ENCODE data around the gene FBN1. TPM values are rescaled to one million over a fixed set of nuclear protein-coding genes. Genes with fewer than 3 reads are reported as not detected.

FBN1 gene
- total and polyA plus RNA-seq, 7 donors, result 7.7 to 40.6 (median 16.4) TPM

DNA sequence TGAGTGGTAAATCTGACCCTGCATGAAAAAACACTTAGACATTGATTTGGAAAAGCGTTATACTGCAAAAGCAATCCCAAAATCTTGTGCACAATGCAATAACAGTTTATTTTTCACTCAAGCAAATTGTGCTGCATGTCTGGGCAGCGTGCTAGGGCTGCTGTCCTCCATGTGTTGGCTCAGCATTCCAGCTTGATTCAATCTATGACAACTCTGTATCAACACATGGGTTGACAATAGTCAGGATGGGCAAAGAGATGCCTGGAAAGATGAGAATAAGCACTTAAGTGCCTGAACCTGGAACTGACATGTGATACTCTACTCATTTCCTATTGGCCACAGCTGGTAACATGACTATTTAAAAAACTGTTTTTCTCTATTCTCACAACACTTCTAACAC lies 262.5 kb downstream of the FBN1 start:
- ATAC-seq (no peak), DNase-seq (no peak)
- WGBS, 3 donors, result 90 to 92% (median 92%) methylated on average over 2 of the region's 2 CpGs
- intact Hi-C loops (cut with DNase I), result no loop called here
- no peak for TF ChIP-seq CTCF (IDR thresholded peaks at IDR 0.05)
- no peak overlapping the region for H3K4me3 ChIP-seq
- H3K36me3 ChIP-seq (ENCODE audit: insufficient read depth in 1 of 2, low read depth in 1 of 2), result no peaks in the 10 kb centered on the region
- no peaks in the 10 kb centered on the region for H3K9me3 ChIP-seq
- no peaks in the 10 kb centered on the region for H3K27me3 ChIP-seq (ENCODE audit: insufficient read depth in 3 of 3, low read length in 2 of 3)
- H3K4me1 ChIP-seq, result no peaks in the 10 kb centered on the region
- no peak overlapping the region for H3K27ac ChIP-seq

DNA sequence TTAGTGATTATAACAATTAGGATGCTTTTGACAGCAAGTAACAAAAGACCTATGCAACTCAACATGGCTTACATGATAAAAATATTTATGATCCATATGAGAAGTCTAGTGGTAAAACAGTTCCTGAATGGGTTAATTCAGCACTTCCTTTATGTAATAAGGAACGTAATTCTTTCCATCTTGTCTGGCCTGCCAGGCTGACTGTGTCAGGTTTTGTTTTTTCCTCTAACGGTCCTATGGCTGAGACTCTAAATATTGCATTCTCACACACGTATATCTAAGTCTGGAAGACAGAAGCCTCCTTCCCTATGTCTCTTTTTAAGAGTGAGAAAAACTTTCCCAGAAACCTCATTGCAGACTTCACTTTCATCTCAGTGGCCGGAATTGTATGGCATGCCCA lies 263.6 kb downstream of the FBN1 start:
- no peak for DNase-seq
- H3K4me1 ChIP-seq, result no peaks in the 10 kb centered on the region

GRCh38 chr15:48380198-48380597 lies 265.3 kb downstream of the FBN1 start:
- ATAC-seq (no peak), DNase-seq (no peak)
- Histone ChIP-seq H3K36me3 (ENCODE audit: insufficient read depth in 1 of 2, low read depth in 1 of 2) (no peaks in the 10 kb centered on the region), H3K4me3 (no peak overlapping the region), H3K27me3 (ENCODE audit: insufficient read depth in 3 of 3, low read length in 2 of 3) (no peaks in the 10 kb centered on the region), H3K27ac (no peak overlapping the region), H3K4me1 (no peaks in the 10 kb centered on the region), H3K9me3 (no peaks in the 10 kb centered on the region)
- intact Hi-C loops (cut with DNase I), result no loop called here
- TF ChIP-seq CTCF (IDR thresholded peaks at IDR 0.05), result no peak
- 81 to 91% (median 88%) methylated on average over 4 of the region's 4 CpGs for WGBS, 3 donors

More for the DNA sequence above, 263.6 kb downstream of the FBN1 start:
- no peak overlapping the region for H3K4me3 ChIP-seq
- H3K9me3 ChIP-seq, result no peaks in the 10 kb centered on the region
- H3K36me3 ChIP-seq (ENCODE audit: insufficient read depth in 1 of 2, low read depth in 1 of 2), result no peaks in the 10 kb centered on the region
- no peak for TF ChIP-seq CTCF (IDR thresholded peaks at IDR 0.05)
- intact Hi-C loops (cut with DNase I), result no loop called here
- H3K27me3 ChIP-seq (ENCODE audit: insufficient read depth in 3 of 3, low read length in 2 of 3), result no peaks in the 10 kb centered on the region
- H3K27ac ChIP-seq, result no peak overlapping the region
- ATAC-seq, result no peak
- 64 to 68% (median 65%) methylated on average over 4 of the region's 4 CpGs for WGBS, 3 donors

GRCh38 chr15:48375767-48376166 lies 269.7 kb downstream of the FBN1 start:
- no peaks in the 10 kb centered on the region for H3K4me1 ChIP-seq
- no peak overlapping the region for H3K4me3 ChIP-seq
- no peak for DNase-seq
- intact Hi-C loops (cut with DNase I), result loop anchor here in 1 of 2 donors (10.0 kb wide), 1 partner anchor 409 kb away; no protein-coding TSS in a partner anchor
- no peaks in the 10 kb centered on the region for H3K9me3 ChIP-seq
- no peak for TF ChIP-seq CTCF (IDR thresholded peaks at IDR 0.05)
- 91 to 95% (median 94%) methylated on average over 2 of the region's 2 CpGs for WGBS, 3 donors
- H3K27ac ChIP-seq, result no peak overlapping the region
- no peaks in the 10 kb centered on the region for H3K27me3 ChIP-seq (ENCODE audit: insufficient read depth in 3 of 3, low read length in 2 of 3)
- no peaks in the 10 kb centered on the region for H3K36me3 ChIP-seq (ENCODE audit: insufficient read depth in 1 of 2, low read depth in 1 of 2)
- ATAC-seq, result no peak

- 72 to 81% (median 78%) methylated on average over 3 of the region's 3 CpGs for WGBS, 3 donors
- Histone ChIP-seq H3K9me3 (no peaks in the 10 kb centered on the region), H3K4me3 (no peak overlapping the region), H3K27ac (no peak overlapping the region), H3K4me1 (no peaks in the 10 kb centered on the region), H3K27me3 (ENCODE audit: insufficient read depth in 3 of 3, low read length in 2 of 3) (no peaks in the 10 kb centered on the region), H3K36me3 (ENCODE audit: insufficient read depth in 1 of 2, low read depth in 1 of 2) (no peaks in the 10 kb centered on the region)
- intact Hi-C loops (cut with DNase I), result loop anchor here in 1 of 2 donors (10.0 kb wide), 1 partner anchor 410 kb away; no protein-coding TSS in a partner anchor
- TF ChIP-seq CTCF (IDR thresholded peaks at IDR 0.05), result no peak
- DNase-seq, result no peak
- ATAC-seq, result no peak
Observed at GRCh38 chr15:48374472-48374871, 271.0 kb downstream of the FBN1 start.
